GM23338 (cell line): ENCODE measurements around the gene SKP1. TPM values are rescaled to one million over a fixed set of nuclear protein-coding genes. Genes with fewer than 3 reads are reported as not detected.

Experiments used
- ATAC-seq: fragments of 200-7000 bp; cut with Tn5 transposase; 3 replicates; pipeline ENCODE4 v1.9.1; 2020
- DNase-seq: peaks from one replicate; pipeline ENCODE4 v3.0.0-alpha.2; 2015; ENCODE audit warnings: low spot score
- H2AFZ ChIP-seq: fragments of 200-600 bp; sonication (generic); 2 replicates; pipeline ENCODE4 v1.8.0; 2016; ENCODE audit warnings: antibody characterized with exemption, mild to moderate bottlenecking, moderate library complexity
- H3F3A ChIP-seq: fragments of 200-600 bp; sonication (generic); replicated peaks from 2 replicates; pipeline ENCODE4 v1.8.0; 2017; ENCODE audit warnings: antibody characterized with exemption, mixed run types, low read depth
- H3K27ac ChIP-seq: fragments of 200-600 bp; sonication (generic); 2 replicates; pipeline ENCODE4 v1.6.1; 2016; ENCODE audit warnings: low read depth
- H3K27me3 ChIP-seq: fragments of 200-600 bp; sonication (generic); 2 replicates; pipeline ENCODE4 v1.8.0; 2016; ENCODE audit warnings: mild to moderate bottlenecking, mixed run types, moderate library complexity; ENCODE audit not compliant: insufficient read depth
- H3K36me3 ChIP-seq: fragments of 200-600 bp; sonication (generic); 2 replicates; pipeline ENCODE4 v1.8.0; 2016; ENCODE audit warnings: mild to moderate bottlenecking; ENCODE audit not compliant: insufficient read depth
- H3K4me1 ChIP-seq: fragments of 200-600 bp; sonication (generic); 2 replicates; pipeline ENCODE4 v1.8.0; 2016; ENCODE audit warnings: mild to moderate bottlenecking, moderate library complexity; ENCODE audit not compliant: insufficient read depth
- H3K4me2 ChIP-seq: fragments of 200-600 bp; sonication (generic); 2 replicates; pipeline ENCODE4 v1.7.1; 2017; ENCODE audit warnings: mixed run types
- H3K4me3 ChIP-seq: fragments of 200-600 bp; sonication (generic); 2 replicates; pipeline ENCODE4 v1.6.1; 2016; ENCODE audit warnings: mixed run types
- H3K79me2 ChIP-seq: fragments of 200-600 bp; sonication (generic); replicated peaks from 2 replicates; pipeline ENCODE4 v1.8.0; 2017; ENCODE audit warnings: mild to moderate bottlenecking; ENCODE audit not compliant: insufficient read depth
- H3K9me2 ChIP-seq: fragments of 200-600 bp; sonication (generic); 2 replicates; pipeline ENCODE4 v1.8.0; 2017; ENCODE audit not compliant: insufficient read depth
- H4K20me1 ChIP-seq: fragments of 200-600 bp; sonication (generic); replicated peaks from 2 replicates; pipeline ENCODE4 v1.8.0; 2017; ENCODE audit warnings: mild to moderate bottlenecking; ENCODE audit not compliant: insufficient read depth
- H3K27ac Mint-ChIP-seq: 2 replicates; pipeline ENCODE4 v1.8.0; 2020; ENCODE audit warnings: inconsistent platforms, mild to moderate bottlenecking, moderate library complexity, mixed read lengths
- H3K27me3 Mint-ChIP-seq: 3 replicates; pipeline ENCODE4 v1.8.0; 2022; ENCODE audit warnings: low read depth, mild to moderate bottlenecking, moderate library complexity, mixed read lengths, inconsistent platforms; ENCODE audit not compliant: insufficient read depth, poor library complexity
- H3K36me3 Mint-ChIP-seq: 3 replicates; pipeline ENCODE4 v1.8.0; 2021; ENCODE audit warnings: low read depth, mild to moderate bottlenecking, inconsistent platforms, moderate library complexity, mixed read lengths
- H3K4me1 Mint-ChIP-seq: 3 replicates; pipeline ENCODE4 v1.8.0; 2020; ENCODE audit warnings: mild to moderate bottlenecking, inconsistent platforms, mixed read lengths
- H3K4me3 Mint-ChIP-seq: 3 replicates; pipeline ENCODE4 v1.8.0; 2021; ENCODE audit warnings: moderate library complexity, mild to moderate bottlenecking, inconsistent platforms, mixed read lengths
- H3K9me3 Mint-ChIP-seq: 3 replicates; pipeline ENCODE4 v1.8.0; 2020; ENCODE audit warnings: moderate library complexity, mild to moderate bottlenecking, inconsistent platforms, mixed read lengths
- CREB1 ChIP-seq: fragments of 250-450 bp; sonication (Bioruptor Pico); IDR thresholded peaks from 2 replicates; pipeline ENCODE4 v1.5.0; 2020; ENCODE audit warnings: low read depth, mild to moderate bottlenecking, moderate library complexity
- EZH2 ChIP-seq: fragments of 200-600 bp; sonication (generic); IDR thresholded peaks from one replicate; pipeline ENCODE4 v1.8.0; 2017; ENCODE audit warnings: antibody characterized with exemption, mild to moderate bottlenecking, low read depth; ENCODE audit not compliant: unreplicated experiment
- JUNB ChIP-seq: IDR thresholded peaks from one replicate; pipeline ENCODE4 v1.6.1; 2016; ENCODE audit warnings: antibody characterized with exemption; ENCODE audit not compliant: unreplicated experiment
- NANOG ChIP-seq: IDR thresholded peaks from 2 replicates; pipeline ENCODE4 v1.6.1; 2016; ENCODE audit warnings: antibody characterized with exemption, borderline replicate concordance
- POLR2AphosphoS5 ChIP-seq: IDR thresholded peaks from 2 replicates; pipeline ENCODE4 v1.6.1; 2016; ENCODE audit warnings: antibody characterized with exemption, low read depth
- REST ChIP-seq: IDR thresholded peaks from one replicate; pipeline ENCODE4 v1.6.1; 2018; ENCODE audit warnings: antibody characterized with exemption; ENCODE audit not compliant: unreplicated experiment
- STAT1 ChIP-seq: IDR thresholded peaks from one replicate; pipeline ENCODE4 v1.6.1; 2016; ENCODE audit warnings: antibody characterized with exemption; ENCODE audit not compliant: unreplicated experiment
- ZNF331 ChIP-seq: fragments of 250-450 bp; sonication (Bioruptor Pico); IDR thresholded peaks from 2 replicates; pipeline ENCODE4 v1.5.0; 2020; ENCODE audit warnings: low read depth, mild to moderate bottlenecking, moderate library complexity
- ZNF462 ChIP-seq: fragments of 250-450 bp; sonication (Bioruptor Pico); IDR thresholded peaks from 2 replicates; pipeline ENCODE4 v1.5.0; 2020; ENCODE audit warnings: mild to moderate bottlenecking, moderate library complexity
- polyA plus RNA-seq: library from polyadenylated mRNA; unstranded; fragments of >200 nt; fragmentation: Nextera tagmentation; extraction: Ambion mirVana; gene quantifications from 2 replicates; pipeline ENCODE4 v1.2.1, GENCODE V29; 2016
- total RNA-seq: library from RNA; depleted of rRNA; stranded (reverse); fragments of >200 nt; shearing (Covaris generic); gene quantifications from 2 replicates; pipeline ENCODE4 v1.2.3, GENCODE V29; 2014
- TF ChIP-seq, protein P1 (sequence below), 2 experiments: fragments of 200-600 bp in 1 of 2; sonication (generic) in 1 of 2; conservative IDR thresholded peaks; 2 replicates each; pipeline versions ENCODE4 v1.5.1 to v1.6.1; 2016 to 2017; ENCODE audit warnings: antibody characterized with exemption in 2 of 2, low read depth in 2 of 2, mild to moderate bottlenecking in 2 of 2, moderate library complexity in 1 of 2

Gene SKP1
- total and polyA plus RNA-seq, 2 experiments from 2014 or later, result 244 to 440 TPM

DNA sequence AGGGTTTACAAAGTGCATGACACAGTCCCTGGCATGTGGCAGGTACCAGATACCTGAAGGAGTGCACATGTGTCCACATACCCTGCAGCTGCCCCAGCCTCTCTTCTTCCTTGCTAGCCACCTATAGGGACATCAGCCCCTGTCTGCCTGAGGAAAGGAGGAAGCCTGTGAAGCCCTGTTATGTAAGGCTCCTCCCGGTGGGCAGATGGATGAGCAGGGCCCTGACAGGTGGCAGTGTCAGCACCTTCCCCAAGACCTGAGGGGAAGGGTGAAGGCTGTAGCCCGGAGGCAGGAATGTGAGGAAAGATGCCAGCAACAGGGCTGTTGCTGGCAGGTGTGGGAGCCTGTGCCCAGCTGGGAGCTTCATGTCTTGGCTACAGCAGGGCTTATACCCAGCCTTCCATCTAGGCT is 40.5 kb downstream of the SKP1 start (continued):
- TF ChIP-seq REST, result no peak
- TF ChIP-seq, protein P1, sequence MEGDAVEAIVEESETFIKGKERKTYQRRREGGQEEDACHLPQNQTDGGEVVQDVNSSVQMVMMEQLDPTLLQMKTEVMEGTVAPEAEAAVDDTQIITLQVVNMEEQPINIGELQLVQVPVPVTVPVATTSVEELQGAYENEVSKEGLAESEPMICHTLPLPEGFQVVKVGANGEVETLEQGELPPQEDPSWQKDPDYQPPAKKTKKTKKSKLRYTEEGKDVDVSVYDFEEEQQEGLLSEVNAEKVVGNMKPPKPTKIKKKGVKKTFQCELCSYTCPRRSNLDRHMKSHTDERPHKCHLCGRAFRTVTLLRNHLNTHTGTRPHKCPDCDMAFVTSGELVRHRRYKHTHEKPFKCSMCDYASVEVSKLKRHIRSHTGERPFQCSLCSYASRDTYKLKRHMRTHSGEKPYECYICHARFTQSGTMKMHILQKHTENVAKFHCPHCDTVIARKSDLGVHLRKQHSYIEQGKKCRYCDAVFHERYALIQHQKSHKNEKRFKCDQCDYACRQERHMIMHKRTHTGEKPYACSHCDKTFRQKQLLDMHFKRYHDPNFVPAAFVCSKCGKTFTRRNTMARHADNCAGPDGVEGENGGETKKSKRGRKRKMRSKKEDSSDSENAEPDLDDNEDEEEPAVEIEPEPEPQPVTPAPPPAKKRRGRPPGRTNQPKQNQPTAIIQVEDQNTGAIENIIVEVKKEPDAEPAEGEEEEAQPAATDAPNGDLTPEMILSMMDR (conservative IDR thresholded peaks at IDR 0.05; ENCODE audit: low read depth in 2 of 2), result no peak
- no peak for TF ChIP-seq EZH2
- TF ChIP-seq NANOG, result no peak
- no peak for TF ChIP-seq ZNF331
- TF ChIP-seq STAT1, result no peak
- TF ChIP-seq CREB1 (CRISPR knock-in tag), result no peak
- TF ChIP-seq POLR2AphosphoS5, result no peak

- H3K9me3 Mint-ChIP-seq, result no peaks in the 10 kb centered on the region
- H3K4me2 ChIP-seq, result no peak overlapping the region
- H3F3A ChIP-seq, result 0 out of 2 replicates have a peak, but pooled peaks cover 3% of the 10 kb centered on the region
- peaks cover 22% of the 10 kb centered on the region for H3K4me1 Mint-ChIP-seq
- H3K9me2 ChIP-seq, result no peaks in the 10 kb centered on the region
- no peak overlapping the region for H3K27ac Mint-ChIP-seq
- peaks cover 4% of the 10 kb centered on the region for H3K27me3 Mint-ChIP-seq
- peaks cover 23% of the 10 kb centered on the region for H4K20me1 ChIP-seq
- DNase-seq (no peak), ATAC-seq (no peak)
- H3K4me1 ChIP-seq, result peaks cover 16% of the 10 kb centered on the region; the same call in 1 of the 2 replicates
- no peak overlapping the region for H3K4me3 ChIP-seq
- H3K4me3 Mint-ChIP-seq, result no peak overlapping the region; the same call in 2 of the 3 replicates
- H3K27me3 ChIP-seq, result no peaks in the 10 kb centered on the region
- H2AFZ ChIP-seq, result no peak overlapping the region
- no peaks in the 10 kb centered on the region for H3K36me3 ChIP-seq
- no peak overlapping the region for H3K27ac ChIP-seq
- H3K79me2 ChIP-seq, result no peaks in the 10 kb centered on the region; the same call in 1 of the 2 replicates
- H3K36me3 Mint-ChIP-seq, result peaks cover 6% of the 10 kb centered on the region; the same call in 1 of the 3 replicates
- no peak for TF ChIP-seq REST
- TF ChIP-seq ZNF462 (CRISPR knock-in tag), result no peak
- TF ChIP-seq JUNB, result no peak
These were observed 41.6 kb downstream of the SKP1 start for GRCh38 chr5:134135091-134135655.
